Peyer's patch (tissue), 4 donors: ENCODE data around the gene SMIM43. TPM values are rescaled to one million over a fixed set of nuclear protein-coding genes. Genes with fewer than 3 reads are reported as not detected.
A peak's percentile ranks its signal among the peaks of the same experiment; 100 is the strongest.

ENCODE experiments used
- DNase-seq, 3 donors: peaks; one replicate each; pipeline ENCODE4 v3.0.0-alpha.2; 2017 to 2019
- H3K27ac ChIP-seq, 4 donors: fragments of 200-600 bp; sonication (generic); one replicate each; pipeline ENCODE4 v1.5.1; 2016 to 2019
- H3K27me3 ChIP-seq, 2 donors: fragments of 200-600 bp; sonication (generic); one replicate each; pipeline ENCODE4 v1.5.1; 2019
- H3K36me3 ChIP-seq, 3 donors: fragments of 200-600 bp; sonication (generic); one replicate each; pipeline ENCODE4 v1.5.1; 2016 to 2019
- H3K4me1 ChIP-seq, 4 donors: fragments of 200-600 bp; sonication (generic); one replicate each; pipeline ENCODE4 v1.5.1; 2016 to 2019
- H3K4me3 ChIP-seq, 4 donors: fragments of 200-600 bp; sonication (generic); 1 replicate in 3 of 4; 2 replicates in 1 of 4; pipeline ENCODE4 v1.5.1; 2016 to 2019; ENCODE audit warnings: mild to moderate bottlenecking in 1 of 4
- H3K9me3 ChIP-seq, 4 donors: fragments of 200-600 bp; sonication (generic); one replicate each; pipeline ENCODE4 v1.5.1; 2016 to 2019; ENCODE audit warnings: mild to moderate bottlenecking in 1 of 4
- POLR2A ChIP-seq, 2 donors: fragments of 450-650 bp; IDR thresholded peaks; one replicate each; pipeline ENCODE4 v1.5.1; 2017; ENCODE audit warnings: antibody characterized with exemption in 2 of 2, mild to moderate bottlenecking in 2 of 2, moderate library complexity in 2 of 2
- total RNA-seq, 4 donors: library from RNA; depleted of rRNA; stranded (reverse); fragments of >200 nt; gene quantifications; one replicate each; pipeline ENCODE4 v1.1.0, GENCODE V29; 2016
- TF ChIP-seq, protein P1 (sequence below), 6 experiments: fragments of 450-650 bp in 4 of 6; fragments of 200-600 bp in 2 of 6; sonication (generic) in 1 of 6; IDR thresholded peaks; one replicate each; pipeline ENCODE4 v1.5.1; 2017 to 2019; ENCODE audit warnings: antibody characterized with exemption in 6 of 6, mild to moderate bottlenecking in 3 of 6, moderate library complexity in 1 of 6

Gene SMIM43
- total RNA-seq, 4 donors from 2014 or later: not detected

- Histone ChIP-seq H3K27ac (no peak overlapping the region), H3K27me3 (no peaks in the 10 kb centered on the region), H3K9me3 (no peaks in the 10 kb centered on the region), H3K36me3 (no peaks in the 10 kb centered on the region), H3K4me3 (no peak overlapping the region), H3K4me1 (no peaks in the 10 kb centered on the region)
- no peak for DNase-seq
- TF ChIP-seq POLR2A (IDR thresholded peaks at IDR 0.05): no peak
- TF ChIP-seq, protein P1, sequence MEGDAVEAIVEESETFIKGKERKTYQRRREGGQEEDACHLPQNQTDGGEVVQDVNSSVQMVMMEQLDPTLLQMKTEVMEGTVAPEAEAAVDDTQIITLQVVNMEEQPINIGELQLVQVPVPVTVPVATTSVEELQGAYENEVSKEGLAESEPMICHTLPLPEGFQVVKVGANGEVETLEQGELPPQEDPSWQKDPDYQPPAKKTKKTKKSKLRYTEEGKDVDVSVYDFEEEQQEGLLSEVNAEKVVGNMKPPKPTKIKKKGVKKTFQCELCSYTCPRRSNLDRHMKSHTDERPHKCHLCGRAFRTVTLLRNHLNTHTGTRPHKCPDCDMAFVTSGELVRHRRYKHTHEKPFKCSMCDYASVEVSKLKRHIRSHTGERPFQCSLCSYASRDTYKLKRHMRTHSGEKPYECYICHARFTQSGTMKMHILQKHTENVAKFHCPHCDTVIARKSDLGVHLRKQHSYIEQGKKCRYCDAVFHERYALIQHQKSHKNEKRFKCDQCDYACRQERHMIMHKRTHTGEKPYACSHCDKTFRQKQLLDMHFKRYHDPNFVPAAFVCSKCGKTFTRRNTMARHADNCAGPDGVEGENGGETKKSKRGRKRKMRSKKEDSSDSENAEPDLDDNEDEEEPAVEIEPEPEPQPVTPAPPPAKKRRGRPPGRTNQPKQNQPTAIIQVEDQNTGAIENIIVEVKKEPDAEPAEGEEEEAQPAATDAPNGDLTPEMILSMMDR (IDR thresholded peaks at IDR 0.05): no peak
Observed at GRCh38 chr4:121714548-121714947, 50.4 kb downstream of the SMIM43 start.

GRCh38 chr4:121712783-121713182, 52.2 kb downstream of the SMIM43 start:
- Histone ChIP-seq H3K36me3 (no peaks in the 10 kb centered on the region), H3K4me3 (no peak overlapping the region), H3K27ac (no peak overlapping the region), H3K4me1 (no peaks in the 10 kb centered on the region), H3K9me3 (no peaks in the 10 kb centered on the region), H3K27me3 (no peaks in the 10 kb centered on the region)
- TF ChIP-seq POLR2A (IDR thresholded peaks at IDR 0.05): no peak
- TF ChIP-seq, protein P1 (IDR thresholded peaks at IDR 0.05): no peak
- DNase-seq: no peak

GRCh38 chr4:121712001-121712651, 52.8 kb downstream of the SMIM43 start:
- Histone ChIP-seq H3K9me3 (no peaks in the 10 kb centered on the region), H3K4me1 (no peaks in the 10 kb centered on the region), H3K4me3 (no peak overlapping the region)

DNA sequence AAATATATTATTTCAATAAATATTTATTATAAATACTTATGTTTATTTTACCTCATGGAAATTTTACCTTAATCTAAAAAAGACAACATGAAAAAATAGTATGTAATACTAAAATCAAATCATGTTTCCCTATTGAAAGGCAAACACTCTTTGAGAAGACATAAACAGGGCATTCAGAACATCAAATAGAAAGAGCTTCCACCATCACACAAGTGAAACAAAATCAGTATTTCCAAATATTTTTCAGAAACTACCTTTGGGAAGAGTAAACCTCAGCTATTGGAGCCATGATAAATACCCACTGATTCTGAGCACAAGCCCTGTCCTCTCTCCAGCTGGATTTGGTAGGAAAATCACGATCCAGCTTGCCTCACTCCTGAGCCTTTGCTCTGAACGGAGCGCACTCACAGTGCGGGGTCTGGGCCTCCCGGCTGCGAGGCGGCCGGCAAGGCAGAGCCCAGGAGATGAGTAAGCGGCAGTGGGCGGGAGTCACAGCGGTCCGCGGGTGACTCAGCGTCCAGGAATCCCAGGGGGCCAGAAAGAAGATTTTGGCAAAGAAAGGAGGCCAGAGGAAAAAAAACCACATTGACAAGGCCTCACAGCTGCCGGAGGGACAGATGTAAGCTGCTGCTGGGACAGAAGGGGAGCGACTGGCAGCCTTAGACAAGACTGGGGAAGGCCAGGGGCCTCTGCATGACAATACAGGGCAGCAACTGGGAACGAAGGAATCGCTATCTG, 53.5 kb downstream of the SMIM43 start:
- H3K4me3 ChIP-seq: peak overlapping the region in 1 of 4 donors; percentile 31
- H3K4me1 ChIP-seq: no peaks in the 10 kb centered on the region
- H3K9me3 ChIP-seq: no peaks in the 10 kb centered on the region
- H3K27ac ChIP-seq: peak overlapping the region in 3 of 4 donors; percentile 32 to 75 (median 70)
- TF ChIP-seq POLR2A (IDR thresholded peaks at IDR 0.05): no peak
- TF ChIP-seq, protein P1 (IDR thresholded peaks at IDR 0.05): no peak
- no peaks in the 10 kb centered on the region for H3K36me3 ChIP-seq
- DNase-seq: peak; percentile 36 to 80 (median 63)
- H3K27me3 ChIP-seq: no peaks in the 10 kb centered on the region

More at GRCh38 chr4:121712001-121712651, 52.8 kb downstream of the SMIM43 start:
- DNase-seq: no peak
- Histone ChIP-seq H3K27ac (peak overlapping the region in 2 of 4 donors; percentile 70 to 75), H3K36me3 (no peaks in the 10 kb centered on the region), H3K27me3 (no peaks in the 10 kb centered on the region)
- TF ChIP-seq, protein P1 (IDR thresholded peaks at IDR 0.05): no peak

DNA sequence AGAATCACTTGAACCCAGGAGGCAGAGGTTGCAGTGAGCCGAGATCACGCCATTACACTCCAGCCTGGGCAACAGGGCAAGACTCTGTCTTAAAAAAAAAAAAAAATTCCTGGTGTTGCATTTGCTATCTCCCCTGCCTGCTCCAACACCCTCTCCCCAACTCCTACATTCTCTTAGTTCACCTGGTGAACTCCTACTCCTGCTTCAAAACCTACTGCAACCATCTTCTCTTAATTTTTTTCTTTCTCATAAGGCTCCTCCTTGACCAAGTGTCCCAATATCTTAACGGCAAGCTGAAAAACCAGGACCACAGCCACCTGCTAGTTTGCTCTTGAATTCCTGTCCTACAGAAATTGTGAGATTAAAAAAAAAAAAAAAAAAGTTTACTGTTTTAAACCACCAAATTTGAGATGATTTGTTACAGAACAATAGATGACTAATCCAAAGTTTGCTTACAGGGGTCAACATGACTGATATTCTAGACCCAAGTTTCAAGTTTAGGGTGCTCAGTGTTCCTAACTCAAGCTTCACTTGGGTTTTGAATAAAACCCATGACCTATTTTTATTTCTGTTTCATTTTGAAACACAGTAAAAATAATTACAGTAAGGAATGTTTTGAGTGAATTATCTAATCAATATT, 55.1 kb downstream of the SMIM43 start:
- H3K9me3 ChIP-seq: no peaks in the 10 kb centered on the region
- no peaks in the 10 kb centered on the region for H3K4me1 ChIP-seq
- no peak overlapping the region for H3K4me3 ChIP-seq
- no peaks in the 10 kb centered on the region for H3K27me3 ChIP-seq
- H3K36me3 ChIP-seq: no peaks in the 10 kb centered on the region
- DNase-seq: no peak
- TF ChIP-seq POLR2A (IDR thresholded peaks at IDR 0.05): no peak
- TF ChIP-seq, protein P1 (IDR thresholded peaks at IDR 0.05): no peak
- H3K27ac ChIP-seq: no peak overlapping the region

Other genes with a start within 250 kb of the SMIM43 start
- gene ANXA5, start 68.2 kb downstream of the SMIM43 start, total RNA-seq: 100 to 1,000 TPM in 1 of 4 donors, 10 to 100 TPM in 3; 39.1 to 188 (median 49.4) TPM
- gene EXOSC9, start 36.2 kb upstream of the SMIM43 start, total RNA-seq: 10 to 100 TPM in 3 of 4 donors, 1 to 10 TPM in 1; 9.5 to 69.3 (median 17.9) TPM
- 10 to 100 TPM in 1 of 4 donors, 1 to 10 TPM in 3; 3.4 to 22.3 (median 7.2) TPM for gene CCNA2, start 58.7 kb upstream of the SMIM43 start, total RNA-seq
- gene BBS7, start 105.3 kb upstream of the SMIM43 start, total RNA-seq: 1 to 10 TPM; 4.2 to 10.0 (median 8.6) TPM
- 1 to 10 TPM in 1 of 4 donors, under 1 TPM in 1, not detected in 2; 0.67 to 1.1 TPM for gene TRPC3, start 186.9 kb upstream of the SMIM43 start, total RNA-seq